ENCODE results near the gene TRIM71.

DNA sequence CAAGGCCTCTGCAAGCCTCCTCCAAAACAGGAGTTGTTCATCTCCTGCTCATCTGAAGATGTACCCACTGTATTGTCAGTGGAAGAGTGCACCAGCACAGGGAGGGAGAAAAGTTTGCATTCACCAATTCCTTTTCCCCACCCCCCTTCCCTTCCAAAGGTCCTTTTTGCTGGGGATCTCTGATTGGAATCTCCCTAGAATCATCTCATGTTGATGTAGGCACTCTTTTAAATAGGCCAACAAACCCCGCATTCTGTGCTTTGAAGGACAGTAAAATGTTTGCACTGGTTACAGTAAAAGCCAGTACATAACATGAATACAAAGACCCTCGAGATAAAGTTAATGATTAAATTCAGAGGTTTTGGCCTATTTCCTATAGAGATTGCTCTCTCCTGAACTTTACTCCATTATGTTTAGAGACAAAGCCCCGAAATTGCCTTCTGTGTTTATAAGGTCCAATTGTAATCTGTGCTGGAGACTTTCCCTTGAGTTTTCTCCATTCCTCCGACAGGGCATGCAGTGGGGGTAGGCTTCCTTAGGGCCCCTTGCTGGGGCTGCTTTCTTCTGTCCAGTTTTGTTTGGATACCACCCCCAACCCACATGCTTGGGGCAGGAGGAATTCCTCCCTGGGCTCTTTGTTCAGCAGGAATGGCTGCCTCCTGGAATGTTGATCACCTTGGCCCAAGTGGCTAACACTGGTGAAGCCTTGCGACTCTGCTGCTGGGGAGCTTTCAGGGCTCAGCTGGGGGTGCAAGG lies 22.5 kb downstream of the TRIM71 start:
- TF ChIP-seq, protein P1, sequence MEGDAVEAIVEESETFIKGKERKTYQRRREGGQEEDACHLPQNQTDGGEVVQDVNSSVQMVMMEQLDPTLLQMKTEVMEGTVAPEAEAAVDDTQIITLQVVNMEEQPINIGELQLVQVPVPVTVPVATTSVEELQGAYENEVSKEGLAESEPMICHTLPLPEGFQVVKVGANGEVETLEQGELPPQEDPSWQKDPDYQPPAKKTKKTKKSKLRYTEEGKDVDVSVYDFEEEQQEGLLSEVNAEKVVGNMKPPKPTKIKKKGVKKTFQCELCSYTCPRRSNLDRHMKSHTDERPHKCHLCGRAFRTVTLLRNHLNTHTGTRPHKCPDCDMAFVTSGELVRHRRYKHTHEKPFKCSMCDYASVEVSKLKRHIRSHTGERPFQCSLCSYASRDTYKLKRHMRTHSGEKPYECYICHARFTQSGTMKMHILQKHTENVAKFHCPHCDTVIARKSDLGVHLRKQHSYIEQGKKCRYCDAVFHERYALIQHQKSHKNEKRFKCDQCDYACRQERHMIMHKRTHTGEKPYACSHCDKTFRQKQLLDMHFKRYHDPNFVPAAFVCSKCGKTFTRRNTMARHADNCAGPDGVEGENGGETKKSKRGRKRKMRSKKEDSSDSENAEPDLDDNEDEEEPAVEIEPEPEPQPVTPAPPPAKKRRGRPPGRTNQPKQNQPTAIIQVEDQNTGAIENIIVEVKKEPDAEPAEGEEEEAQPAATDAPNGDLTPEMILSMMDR (IDR thresholded peaks at IDR 0.05), result no peak
- TF ChIP-seq POLR2A (IDR thresholded peaks at IDR 0.05), result no peak
